GM18858 (cell line): Measurements from ENCODE around the gene GDPD4.

Source experiments
- ATAC-seq: cut with Tn5 transposase; IDR thresholded peaks from one replicate; pipeline ENCODE4 v1.9.1; 2021; ENCODE audit not compliant: unreplicated experiment

The GDPD4 gene

GRCh38 chr11:77178150-77178549 is 123.3 kb downstream of the GDPD4 start:
- no peak for ATAC-seq

- ATAC-seq, result no peak
Observed at GRCh38 chr11:77176996-77177395, 124.5 kb downstream of the GDPD4 start.

GRCh38 chr11:77175869-77176539 is 125.5 kb downstream of the GDPD4 start:
- ATAC-seq, result no peak

GRCh38 chr11:77175021-77175842 is 126.3 kb downstream of the GDPD4 start:
- no peak for ATAC-seq

GRCh38 chr11:77174559-77174958 is 126.9 kb downstream of the GDPD4 start:
- no peak for ATAC-seq

DNA sequence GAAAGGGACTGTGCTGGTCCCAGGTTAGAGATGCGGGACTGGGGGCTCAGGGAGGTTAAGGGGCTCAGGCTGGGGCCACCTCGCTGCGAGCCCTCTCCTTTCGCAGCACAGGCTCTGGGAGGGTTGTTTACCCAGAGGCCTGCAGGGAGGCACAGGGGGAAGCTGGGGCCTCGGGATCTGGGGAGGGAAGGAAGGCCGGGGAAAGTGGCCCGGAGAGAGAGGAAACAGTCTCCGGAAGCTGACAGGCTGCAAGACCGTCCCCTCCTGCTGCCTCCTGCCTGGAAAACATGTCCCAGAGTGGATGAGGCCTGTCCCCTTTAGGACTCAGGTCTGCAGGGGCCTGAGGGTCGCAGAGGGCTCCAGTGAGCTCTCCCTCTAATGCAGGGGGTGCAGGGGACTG is 128.0 kb downstream of the GDPD4 start:
- no peak for ATAC-seq

DNA sequence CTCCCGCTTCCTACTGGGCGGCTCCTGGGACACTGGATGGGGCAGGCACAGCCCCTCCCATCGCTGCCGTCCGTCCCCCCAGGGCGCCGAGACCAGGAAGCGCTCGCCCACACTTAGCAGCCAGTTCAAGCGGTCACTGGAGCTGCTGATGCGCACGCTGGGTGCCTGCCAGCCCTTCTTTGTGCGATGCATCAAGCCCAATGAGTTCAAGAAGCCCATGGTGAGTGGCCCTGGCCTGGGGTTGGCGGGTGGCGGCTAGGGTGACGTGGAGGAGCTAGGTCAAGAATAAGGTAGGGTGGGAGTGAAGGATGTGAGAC is 128.9 kb downstream of the GDPD4 start:
- no peak for ATAC-seq

DNA sequence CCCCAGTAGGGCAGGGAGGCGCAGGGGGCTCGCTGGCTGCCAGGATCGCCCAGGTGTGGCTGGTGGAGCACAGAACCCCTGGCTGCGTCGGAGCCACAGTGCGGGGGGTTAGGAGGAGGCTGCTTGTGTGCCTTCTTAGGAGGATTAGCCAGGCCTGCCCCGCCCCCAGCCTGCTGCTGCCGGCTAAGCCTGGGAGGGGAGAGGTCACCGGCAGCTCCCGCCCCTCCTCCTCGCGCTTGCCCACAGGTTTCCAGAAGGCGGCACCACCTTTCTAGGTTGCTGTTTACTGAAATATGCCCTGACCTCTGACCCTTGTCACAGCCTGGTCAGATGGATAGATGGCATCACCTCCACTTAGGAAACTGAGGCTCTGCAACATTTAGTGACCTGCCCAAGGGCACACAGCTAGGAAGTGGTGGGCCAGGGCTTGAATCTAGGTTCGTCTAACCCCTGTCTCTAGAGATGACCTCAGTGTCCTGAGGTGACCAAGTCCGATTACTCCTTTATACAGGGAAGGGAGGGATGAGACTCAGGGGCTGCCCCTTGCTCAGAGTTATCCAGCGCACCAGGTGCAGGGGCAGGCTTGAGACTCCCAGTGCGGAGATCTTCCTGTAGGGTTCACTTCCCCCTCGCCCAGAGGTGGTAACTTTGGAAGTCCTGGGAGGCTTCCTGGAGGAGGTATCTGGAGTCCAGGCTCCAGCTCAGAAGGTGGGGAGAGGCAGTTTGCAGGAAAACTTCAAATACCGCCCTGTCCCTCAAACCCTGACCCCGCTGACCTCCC is 129.4 kb downstream of the GDPD4 start:
- no peak for ATAC-seq

- no peak for ATAC-seq
Observed at GRCh38 chr11:77171254-77171653, 130.2 kb downstream of the GDPD4 start.

DNA sequence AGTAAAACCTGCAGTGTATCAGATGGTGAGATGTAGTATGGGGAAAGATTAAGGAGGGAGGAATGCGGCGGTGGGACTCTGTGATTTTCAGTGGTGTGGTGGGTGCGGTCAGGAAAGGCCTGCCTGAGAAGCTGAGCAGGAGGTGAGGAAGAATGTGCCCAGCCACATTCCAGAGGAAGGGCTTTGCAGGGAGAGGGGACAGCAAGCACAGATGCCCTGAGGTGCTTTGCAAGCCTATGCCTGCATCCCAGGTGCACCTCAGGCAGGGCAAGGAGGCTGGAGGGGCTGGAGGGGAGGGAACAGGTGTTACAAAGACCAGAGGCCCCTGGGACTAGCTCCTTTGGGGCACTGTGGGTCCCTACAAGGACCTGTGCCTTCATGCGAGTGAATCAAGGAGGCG is 131.4 kb downstream of the GDPD4 start:
- ATAC-seq, result no peak

DNA sequence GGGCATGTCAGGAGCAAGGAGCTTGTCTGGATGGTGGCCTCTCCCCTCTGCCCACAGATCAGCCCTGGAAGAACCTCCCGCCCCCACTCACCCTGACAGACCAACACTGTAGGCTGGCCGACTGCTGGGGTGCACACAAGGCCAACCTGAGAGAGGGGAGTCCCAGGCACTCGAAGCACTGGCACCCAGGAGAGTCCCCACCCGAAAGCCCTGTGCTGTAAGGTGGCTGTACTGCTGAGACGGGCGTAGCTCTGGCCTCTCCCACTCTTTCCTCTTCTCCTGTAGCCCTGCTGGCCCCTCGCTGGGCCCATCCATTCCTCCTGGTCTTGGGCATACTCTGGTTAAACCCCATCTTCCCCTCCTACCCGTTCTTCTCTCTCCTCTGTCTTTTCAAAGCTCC is 133.7 kb downstream of the GDPD4 start:
- no peak for ATAC-seq

GRCh38 chr11:77167111-77167626 is 134.3 kb downstream of the GDPD4 start:
- no peak for ATAC-seq
